Astrocyte (in vitro differentiated cells and primary cell): ENCODE data around the gene RPS27L.

ENCODE experiments used
- CTCF ChIP-seq: IDR thresholded peaks from 2 replicates; pipeline ENCODE4 v1.5.1; 2011; ENCODE audit warnings: low read depth, mild to moderate bottlenecking, inconsistent platforms, low read length, moderate library complexity; ENCODE audit not compliant: insufficient read depth
- EZH2 ChIP-seq: IDR thresholded peaks from 2 replicates; pipeline ENCODE4 v1.6.1; 2012; ENCODE audit warnings: mild to moderate bottlenecking, low read length, inconsistent platforms; ENCODE audit not compliant: insufficient read depth

GRCh38 chr15:63126726-63127125 is 30.6 kb downstream of the RPS27L start:
- no peak for TF ChIP-seq CTCF
- no peak for TF ChIP-seq EZH2
